A549 treated with dexamethasone at 1 μM for 4 hours (cell line): ENCODE measurements around the gene TMEM156. TPM values are rescaled to one million over a fixed set of nuclear protein-coding genes. Genes with fewer than 3 reads are reported as not detected.

Source experiments
- total RNA-seq: library from RNA; stranded (reverse); fragments of 200-300 nt; extraction: Qiagen RNA extraction; gene quantifications from 5 replicates; pipeline ENCODE4 v1.2.3, GENCODE V29; 2022

The TMEM156 gene
- 18.0 to 22.9 TPM (median 21.3 TPM) in 5 replicates for total RNA-seq

GRCh38 chr4:39032218-39033085 lies at the start of gene TMEM156:
TMEM156 (minus strand) TSS chr4:39032409; CDS start chr4:39032313, 96 bp downstream.

GRCh38 chr4:39062094-39062769 lies 30.0 kb upstream of the TMEM156 start, which contains the start of gene KLHL5:
KLHL5 (plus strand) TSS chr4:39062232; CDS start chr4:39062653, 421 bp downstream.

Other genes starting within 250 kb of the TMEM156 start
- gene TLR10, start 249.4 kb downstream of the TMEM156 start, total RNA-seq, result 0.02 to 0.08 TPM (median 0.03 TPM) in 4 of 5 replicates, not detected in the other
- gene TLR1, start 227.6 kb downstream of the TMEM156 start, total RNA-seq, result 0.14 to 0.27 TPM (median 0.17 TPM) in 5 replicates
- 1.5 to 2.6 TPM (median 2.3 TPM) in 5 replicates for gene TLR6, start 175.6 kb downstream of the TMEM156 start, total RNA-seq
- gene FAM114A1, start 164.6 kb downstream of the TMEM156 start, total RNA-seq, result 23.2 to 39.7 TPM (median 37.5 TPM) in 5 replicates
- gene KLHL5, start 29.8 kb upstream of the TMEM156 start, total RNA-seq, result 45.4 to 61.2 TPM (median 57.9 TPM) in 5 replicates
- gene WDR19, start 150.1 kb upstream of the TMEM156 start, total RNA-seq, result 6.7 to 10.5 TPM (median 7.5 TPM) in 5 replicates